GM21717 (cell line): ENCODE measurements around the gene FANCC.

Source experiments
- ATAC-seq: cut with Tn5 transposase; IDR thresholded peaks from one replicate; pipeline ENCODE4 v1.9.1; 2021; ENCODE audit warnings: mild to moderate bottlenecking, moderate library complexity; ENCODE audit not compliant: unreplicated experiment

FANCC gene

GRCh38 chr9:95076696-95077052 lies 240.8 kb downstream of the FANCC start:
- ATAC-seq: no peak

- no peak for ATAC-seq
These were observed 241.8 kb downstream of the FANCC start for GRCh38 chr9:95075700-95076099.

- ATAC-seq: no peak
These were observed 242.9 kb downstream of the FANCC start for GRCh38 chr9:95074632-95075031.

- ATAC-seq: no peak
These were observed 243.6 kb downstream of the FANCC start for GRCh38 chr9:95073918-95074317.

- no peak for ATAC-seq
These were observed 244.4 kb downstream of the FANCC start for GRCh38 chr9:95073042-95073607.

- ATAC-seq: no peak
These were observed 245.6 kb downstream of the FANCC start for GRCh38 chr9:95071925-95072324.

GRCh38 chr9:95071450-95071849 lies 246.1 kb downstream of the FANCC start:
- no peak for ATAC-seq

GRCh38 chr9:95070549-95071021 lies 246.9 kb downstream of the FANCC start:
- no peak for ATAC-seq

GRCh38 chr9:95067897-95068296 lies 249.6 kb downstream of the FANCC start:
- ATAC-seq: no peak

- ATAC-seq: no peak
These were observed 250.5 kb downstream of the FANCC start for GRCh38 chr9:95067057-95067456.

GRCh38 chr9:95065224-95065623 lies 252.3 kb downstream of the FANCC start:
- no peak for ATAC-seq

GRCh38 chr9:95063300-95063699 lies 254.2 kb downstream of the FANCC start:
- no peak for ATAC-seq

- ATAC-seq: no peak
These were observed 254.9 kb downstream of the FANCC start for GRCh38 chr9:95062596-95063065.

- ATAC-seq: no peak
These were observed 255.5 kb downstream of the FANCC start for GRCh38 chr9:95061916-95062595.

GRCh38 chr9:95060916-95061315 lies 256.6 kb downstream of the FANCC start:
- ATAC-seq: no peak

GRCh38 chr9:95060234-95060633 lies 257.3 kb downstream of the FANCC start:
- ATAC-seq: no peak

- ATAC-seq: no peak
These were observed 258.6 kb downstream of the FANCC start for GRCh38 chr9:95058795-95059386.

GRCh38 chr9:95058121-95058785 lies 259.3 kb downstream of the FANCC start:
- no peak for ATAC-seq

- no peak for ATAC-seq
These were observed 260.4 kb downstream of the FANCC start for GRCh38 chr9:95057101-95057500.

- ATAC-seq: no peak
These were observed 261.5 kb downstream of the FANCC start for GRCh38 chr9:95055851-95056551.

- ATAC-seq: no peak
These were observed 262.1 kb downstream of the FANCC start for GRCh38 chr9:95055334-95055850.
